ENCODE measurements around the gene STAB1.

DNA sequence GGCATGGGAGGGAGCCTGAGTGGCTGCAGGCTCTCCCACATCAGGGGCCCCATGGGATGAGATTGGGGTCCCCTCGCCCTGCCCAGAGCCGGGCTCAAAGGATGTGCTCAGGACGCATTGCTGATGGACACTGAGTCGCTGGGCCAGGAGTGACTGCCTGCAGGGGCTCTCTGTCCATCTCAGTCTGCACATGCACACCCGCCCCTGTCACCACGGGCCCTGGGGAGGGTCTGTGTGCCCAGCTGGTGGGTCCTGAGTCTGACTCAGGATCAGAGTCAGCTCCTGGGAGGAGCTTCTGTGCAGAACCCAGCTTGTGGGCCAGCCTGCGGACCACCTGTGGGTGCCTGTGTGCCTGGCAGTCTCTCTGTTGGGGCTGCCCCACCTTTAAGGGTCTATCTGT, 18.1 kb downstream of the STAB1 start:
- TF ChIP-seq ARNTL (CRISPR knock-in tag; IDR thresholded peaks at IDR 0.05; ENCODE audit: borderline replicate concordance, low read depth) (no peak), RARB (CRISPR knock-in tag; IDR thresholded peaks at IDR 0.05) (no peak), ZNF565 (CRISPR knock-in tag; conservative IDR thresholded peaks at IDR 0.05; ENCODE audit: low read depth) (no peak), ZFP3 (CRISPR knock-in tag; IDR thresholded peaks at IDR 0.05) (no peak), ESRRG (CRISPR knock-in tag; IDR thresholded peaks at IDR 0.05) (no peak), TCF4 (CRISPR knock-in tag; IDR thresholded peaks at IDR 0.05; ENCODE audit: borderline replicate concordance) (no peak), ZNF70 (CRISPR knock-in tag; IDR thresholded peaks at IDR 0.05) (no peak), PPARA (CRISPR knock-in tag; IDR thresholded peaks at IDR 0.05; ENCODE audit: borderline replicate concordance) (no peak), ZFP30 (CRISPR knock-in tag; IDR thresholded peaks at IDR 0.05) (no peak), CSDC2 (CRISPR knock-in tag; IDR thresholded peaks at IDR 0.05) (no peak), OSR1 (CRISPR knock-in tag; IDR thresholded peaks at IDR 0.05) (no peak)
- TF ChIP-seq, protein P1, sequence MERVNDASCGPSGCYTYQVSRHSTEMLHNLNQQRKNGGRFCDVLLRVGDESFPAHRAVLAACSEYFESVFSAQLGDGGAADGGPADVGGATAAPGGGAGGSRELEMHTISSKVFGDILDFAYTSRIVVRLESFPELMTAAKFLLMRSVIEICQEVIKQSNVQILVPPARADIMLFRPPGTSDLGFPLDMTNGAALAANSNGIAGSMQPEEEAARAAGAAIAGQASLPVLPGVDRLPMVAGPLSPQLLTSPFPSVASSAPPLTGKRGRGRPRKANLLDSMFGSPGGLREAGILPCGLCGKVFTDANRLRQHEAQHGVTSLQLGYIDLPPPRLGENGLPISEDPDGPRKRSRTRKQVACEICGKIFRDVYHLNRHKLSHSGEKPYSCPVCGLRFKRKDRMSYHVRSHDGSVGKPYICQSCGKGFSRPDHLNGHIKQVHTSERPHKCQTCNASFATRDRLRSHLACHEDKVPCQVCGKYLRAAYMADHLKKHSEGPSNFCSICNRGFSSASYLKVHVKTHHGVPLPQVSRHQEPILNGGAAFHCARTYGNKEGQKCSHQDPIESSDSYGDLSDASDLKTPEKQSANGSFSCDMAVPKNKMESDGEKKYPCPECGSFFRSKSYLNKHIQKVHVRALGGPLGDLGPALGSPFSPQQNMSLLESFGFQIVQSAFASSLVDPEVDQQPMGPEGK (CRISPR knock-in tag; IDR thresholded peaks at IDR 0.05; ENCODE audit: borderline replicate concordance): no peak
- TF ChIP-seq, protein P2, sequence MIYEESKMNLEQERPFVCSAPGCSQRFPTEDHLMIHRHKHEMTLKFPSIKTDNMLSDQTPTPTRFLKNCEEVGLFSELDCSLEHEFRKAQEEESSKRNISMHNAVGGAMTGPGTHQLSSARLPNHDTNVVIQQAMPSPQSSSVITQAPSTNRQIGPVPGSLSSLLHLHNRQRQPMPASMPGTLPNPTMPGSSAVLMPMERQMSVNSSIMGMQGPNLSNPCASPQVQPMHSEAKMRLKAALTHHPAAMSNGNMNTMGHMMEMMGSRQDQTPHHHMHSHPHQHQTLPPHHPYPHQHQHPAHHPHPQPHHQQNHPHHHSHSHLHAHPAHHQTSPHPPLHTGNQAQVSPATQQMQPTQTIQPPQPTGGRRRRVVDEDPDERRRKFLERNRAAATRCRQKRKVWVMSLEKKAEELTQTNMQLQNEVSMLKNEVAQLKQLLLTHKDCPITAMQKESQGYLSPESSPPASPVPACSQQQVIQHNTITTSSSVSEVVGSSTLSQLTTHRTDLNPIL (CRISPR knock-in tag; IDR thresholded peaks at IDR 0.05; ENCODE audit: low read depth): no peak
